Esophagus squamous epithelium (tissue), 5 donors: Measurements from ENCODE around the gene SHISA4. TPM values are rescaled to one million over a fixed set of nuclear protein-coding genes. Genes with fewer than 3 reads are reported as not detected.
A peak's percentile ranks its signal among the peaks of the same experiment; 100 is the strongest.

Experiments
- DNase-seq: peaks from one replicate; lab custom pipeline; 2025; lab: John Stamatoyannopoulos, UW
- H3K27ac ChIP-seq, 4 donors: fragments of 200-600 bp; sonication (generic); one replicate each; pipeline ENCODE4 v1.5.1; 2016 to 2019; ENCODE audit warnings: mild to moderate bottlenecking in 1 of 4
- H3K27me3 ChIP-seq, 4 donors: fragments of 200-600 bp; sonication (generic); 1 replicate in 3 of 4; 2 replicates in 1 of 4; pipeline versions ENCODE4 v1.5.1 to v1.6.0; 2017 to 2021; ENCODE audit warnings: antibody characterized with exemption in 1 of 4
- H3K36me3 ChIP-seq, 3 donors: fragments of 200-600 bp; sonication (generic); one replicate each; pipeline ENCODE4 v1.5.1; 2016 to 2019
- H3K4me1 ChIP-seq, 3 donors: fragments of 200-600 bp; sonication (generic); one replicate each; pipeline ENCODE4 v1.5.1; 2017 to 2019
- H3K4me3 ChIP-seq, 4 donors: fragments of 200-600 bp; sonication (generic); 1 replicate in 3 of 4; 2 replicates in 1 of 4; pipeline ENCODE4 v1.5.1; 2016 to 2019; ENCODE audit warnings: mild to moderate bottlenecking in 2 of 4, moderate library complexity in 1 of 4
- H3K9me3 ChIP-seq, 3 donors: fragments of 200-600 bp; sonication (generic); one replicate each; pipeline ENCODE4 v1.5.1; 2016 to 2019
- POLR2A ChIP-seq, 4 donors: fragments of 450-650 bp; IDR thresholded peaks; one replicate each; pipeline ENCODE4 v1.6.1; 2017; ENCODE audit warnings: antibody characterized with exemption in 4 of 4, mild to moderate bottlenecking in 4 of 4, moderate library complexity in 3 of 4
- WGBS, 2 donors: methylation state at CpG; one replicate each; pipeline ENCODE4 v1.1.5; 2018; 5-methylcytosine and 5-hydroxymethylcytosine counted together
- intact Hi-C: fragments of 100-400 bp; cut with DNase I; formaldehyde crosslinking; loops from one replicate; pipeline ENCODE4 v1.15.0; 2022
- total RNA-seq, 4 donors: library from RNA; depleted of rRNA; stranded (reverse); fragments of >200 nt; gene quantifications; one replicate each; pipeline ENCODE4 v1.1.0, GENCODE V29; 2016
- TF ChIP-seq, protein P1 (sequence below), 6 experiments: fragments of 450-650 bp in 4 of 6; fragments of 200-600 bp in 2 of 6; sonication (generic) in 2 of 6; IDR thresholded peaks; one replicate each; pipeline ENCODE4 v1.5.1; 2016 to 2019; ENCODE audit warnings: antibody characterized with exemption in 6 of 6, mild to moderate bottlenecking in 4 of 6, moderate library complexity in 4 of 6
- donor health status: DM: yes; HTN: yes; CAD: no.

SHISA4 gene
- total RNA-seq, 4 donors from 2014 or later, result 3.3 to 12.3 (median 5.6) TPM

DNA sequence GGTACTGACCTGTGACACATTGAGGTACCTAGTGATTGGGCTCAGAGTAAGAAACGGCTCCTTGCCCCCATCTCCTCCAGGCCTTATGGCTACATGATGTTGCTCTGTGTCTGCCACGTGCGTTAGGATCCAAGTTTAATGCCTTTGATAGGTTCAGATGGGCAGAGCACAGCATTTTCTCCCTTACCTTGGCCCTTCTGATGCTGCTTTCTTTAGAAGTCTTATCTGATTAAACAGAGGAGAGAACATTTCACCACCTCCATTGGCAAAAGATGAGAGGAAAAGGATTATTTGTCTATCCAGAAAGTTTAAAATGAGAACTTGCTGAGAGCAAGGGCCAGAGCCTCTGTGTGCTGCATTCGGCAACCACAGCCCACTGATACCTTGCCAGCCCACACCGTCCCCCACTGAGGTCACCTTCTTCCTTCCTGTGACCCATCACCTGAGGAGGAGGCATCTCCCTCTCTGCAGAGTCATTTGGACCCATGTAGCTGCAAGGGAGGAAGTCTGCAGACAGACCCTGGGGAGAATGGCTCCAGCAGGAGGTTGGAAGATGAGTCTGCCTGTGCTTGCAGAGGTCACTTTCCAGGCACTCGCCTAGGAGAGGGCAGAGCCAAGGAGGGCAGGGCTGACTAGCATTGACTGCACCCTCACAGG, 16.7 kb downstream of the SHISA4 start:
- no peak for DNase-seq
- 32 to 44% methylated on average over 6 of the region's 6 CpGs for WGBS, 2 donors
- TF ChIP-seq, protein P1, sequence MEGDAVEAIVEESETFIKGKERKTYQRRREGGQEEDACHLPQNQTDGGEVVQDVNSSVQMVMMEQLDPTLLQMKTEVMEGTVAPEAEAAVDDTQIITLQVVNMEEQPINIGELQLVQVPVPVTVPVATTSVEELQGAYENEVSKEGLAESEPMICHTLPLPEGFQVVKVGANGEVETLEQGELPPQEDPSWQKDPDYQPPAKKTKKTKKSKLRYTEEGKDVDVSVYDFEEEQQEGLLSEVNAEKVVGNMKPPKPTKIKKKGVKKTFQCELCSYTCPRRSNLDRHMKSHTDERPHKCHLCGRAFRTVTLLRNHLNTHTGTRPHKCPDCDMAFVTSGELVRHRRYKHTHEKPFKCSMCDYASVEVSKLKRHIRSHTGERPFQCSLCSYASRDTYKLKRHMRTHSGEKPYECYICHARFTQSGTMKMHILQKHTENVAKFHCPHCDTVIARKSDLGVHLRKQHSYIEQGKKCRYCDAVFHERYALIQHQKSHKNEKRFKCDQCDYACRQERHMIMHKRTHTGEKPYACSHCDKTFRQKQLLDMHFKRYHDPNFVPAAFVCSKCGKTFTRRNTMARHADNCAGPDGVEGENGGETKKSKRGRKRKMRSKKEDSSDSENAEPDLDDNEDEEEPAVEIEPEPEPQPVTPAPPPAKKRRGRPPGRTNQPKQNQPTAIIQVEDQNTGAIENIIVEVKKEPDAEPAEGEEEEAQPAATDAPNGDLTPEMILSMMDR (IDR thresholded peaks at IDR 0.05), result no peak
- no peak for TF ChIP-seq POLR2A (IDR thresholded peaks at IDR 0.05)

DNA sequence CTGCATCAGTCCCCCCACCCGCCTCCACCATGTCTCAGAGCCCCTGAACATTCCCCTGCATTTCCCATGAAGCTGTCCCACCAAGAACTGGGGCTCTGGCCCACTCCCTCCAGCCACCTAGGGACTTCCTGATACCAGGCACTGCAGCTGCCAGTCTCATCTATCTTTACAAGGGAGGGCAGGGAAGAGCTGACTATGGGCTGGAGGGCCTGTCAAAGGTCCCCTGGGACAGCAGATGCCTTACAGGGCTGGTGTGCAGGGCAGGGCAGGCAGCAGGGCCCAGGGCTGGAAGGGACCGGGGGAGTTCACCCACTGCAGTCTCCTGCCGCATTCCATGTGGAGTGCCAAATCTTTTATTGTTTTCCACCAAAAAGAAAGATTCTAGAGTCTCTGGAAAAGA, 17.6 kb downstream of the SHISA4 start:
- intact Hi-C loops, result no loop called here

More for the DNA sequence above, 16.7 kb downstream of the SHISA4 start:
- Histone ChIP-seq H3K27me3 (no peaks in the 10 kb centered on the region), H3K9me3 (no peaks in the 10 kb centered on the region), H3K4me1 (peaks cover 5 to 84% (median 45%) of the 10 kb centered on the region in 3 donors), H3K27ac (peak overlapping the region; percentile 67 to 91 (median 88)), H3K4me3 (no peak overlapping the region), H3K36me3 (no peaks in the 10 kb centered on the region)
- intact Hi-C loops, result no loop called here

DNA sequence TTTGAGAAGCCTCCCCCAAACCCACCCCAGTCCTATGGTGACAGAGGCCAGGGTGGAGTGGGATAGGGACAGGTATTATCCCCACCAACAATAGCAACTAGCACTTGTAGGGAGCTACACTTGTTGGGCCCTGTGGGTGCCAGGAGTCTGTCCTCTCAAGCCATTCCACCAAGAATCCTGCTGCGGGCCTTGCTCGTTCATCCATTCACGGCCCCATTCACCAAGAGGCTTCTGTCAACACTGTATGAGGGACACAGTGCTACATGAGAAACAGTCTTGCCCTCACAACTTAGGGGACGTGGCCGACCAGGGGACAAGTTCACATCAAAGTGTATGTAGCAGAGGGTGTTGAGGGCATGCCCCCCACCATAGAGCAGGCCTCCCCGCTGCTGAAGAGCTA, 18.9 kb downstream of the SHISA4 start:
- H3K4me1 ChIP-seq, result peaks cover 3 to 88% (median 45%) of the 10 kb centered on the region in 3 donors
- no peak overlapping the region for H3K4me3 ChIP-seq
- no peak for DNase-seq
- 63 to 100% methylated on average over 4 to 5 of the region's 6 CpGs for WGBS, 2 donors
- no peaks in the 10 kb centered on the region for H3K36me3 ChIP-seq
- peak overlapping the region; percentile 55 to 91 (median 88) for H3K27ac ChIP-seq
- TF ChIP-seq, protein P1 (IDR thresholded peaks at IDR 0.05), result no peak
- no peak for TF ChIP-seq POLR2A (IDR thresholded peaks at IDR 0.05)
- H3K27me3 ChIP-seq, result no peaks in the 10 kb centered on the region
- intact Hi-C loops, result no loop called here
- no peaks in the 10 kb centered on the region for H3K9me3 ChIP-seq

More for the DNA sequence above, 17.6 kb downstream of the SHISA4 start:
- TF ChIP-seq, protein P1 (IDR thresholded peaks at IDR 0.05), result no peak
- TF ChIP-seq POLR2A (IDR thresholded peaks at IDR 0.05), result no peak
- Histone ChIP-seq H3K4me1 (peaks cover 5 to 79% (median 45%) of the 10 kb centered on the region in 3 donors), H3K27me3 (no peaks in the 10 kb centered on the region), H3K4me3 (no peak overlapping the region), H3K27ac (peak overlapping the region; percentile 67 to 91 (median 88)), H3K36me3 (no peaks in the 10 kb centered on the region), H3K9me3 (no peaks in the 10 kb centered on the region)
- DNase-seq, result no peak
- 67 to 91% methylated on average over 3 of the region's 3 CpGs for WGBS, 2 donors

DNA sequence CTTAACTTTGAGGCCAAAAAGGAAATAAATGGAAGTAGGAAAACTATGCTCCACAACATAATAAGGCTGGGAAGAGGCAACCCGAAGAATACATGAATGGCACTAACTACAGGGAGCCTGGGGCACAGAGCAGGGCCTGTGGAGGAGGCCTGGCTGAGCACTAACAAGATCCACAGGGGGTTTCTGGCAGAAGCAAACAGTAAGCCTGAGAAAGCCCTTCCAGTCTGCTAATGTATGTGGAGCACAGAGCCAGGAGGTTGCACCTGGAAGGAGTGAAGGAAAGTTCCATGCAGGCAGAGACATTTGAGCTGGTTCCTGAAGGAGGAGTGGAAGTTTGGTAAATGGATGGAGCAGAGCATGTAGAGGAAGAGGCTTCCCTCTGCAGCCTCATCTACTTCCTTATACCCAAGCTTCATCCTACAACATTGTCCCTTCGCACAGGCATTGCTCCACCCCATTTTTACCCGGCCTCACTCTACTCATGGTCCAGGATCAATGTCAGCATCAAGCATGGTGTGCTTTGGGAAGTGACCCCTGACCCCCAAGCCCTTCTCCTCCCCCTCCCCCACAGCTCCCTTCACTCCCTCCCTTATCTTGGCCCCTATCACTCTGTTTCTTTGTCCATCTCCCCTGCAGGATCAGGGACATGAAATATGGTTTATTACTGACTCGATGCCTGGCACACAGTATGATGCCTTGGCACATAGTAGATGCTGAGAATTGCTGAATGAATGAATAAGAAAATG, 23.3 kb downstream of the SHISA4 start:
- DNase-seq, result no peak
- Histone ChIP-seq H3K4me3 (no peak overlapping the region), H3K27ac (peak overlapping the region; percentile 36 to 91 (median 78)), H3K36me3 (no peaks in the 10 kb centered on the region), H3K9me3 (no peaks in the 10 kb centered on the region), H3K4me1 (peaks cover 6 to 88% (median 16%) of the 10 kb centered on the region in 3 donors), H3K27me3 (no peaks in the 10 kb centered on the region)
- 71 to 78% methylated on average over 3 to 4 of the region's 4 CpGs for WGBS, 2 donors
- TF ChIP-seq, protein P1 (IDR thresholded peaks at IDR 0.05), result no peak
- no peak for TF ChIP-seq POLR2A (IDR thresholded peaks at IDR 0.05)
- intact Hi-C loops, result no loop called here

DNA sequence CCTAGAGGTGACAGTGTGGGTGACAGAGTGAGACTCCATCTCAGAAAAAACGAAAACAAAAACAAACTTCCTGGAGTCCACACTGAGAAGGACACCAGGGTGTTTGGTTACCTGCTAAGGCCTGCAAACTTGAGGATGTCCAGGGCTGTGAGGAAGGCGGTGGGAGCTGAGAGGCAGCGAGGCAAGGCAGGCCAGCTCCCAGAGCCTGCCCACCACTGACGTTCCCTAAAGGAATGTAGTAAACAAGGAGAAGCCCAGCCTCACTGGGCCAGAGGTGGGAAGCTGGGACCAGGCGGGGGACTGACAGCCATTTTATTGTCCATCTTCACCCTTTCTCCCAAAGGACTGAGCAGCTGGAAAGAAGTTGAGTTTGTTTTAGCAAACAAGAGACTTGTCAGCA, 24.1 kb downstream of the SHISA4 start:
- no peak for TF ChIP-seq POLR2A (IDR thresholded peaks at IDR 0.05)
- TF ChIP-seq, protein P1 (IDR thresholded peaks at IDR 0.05), result no peak
- no peaks in the 10 kb centered on the region for H3K36me3 ChIP-seq
- no peaks in the 10 kb centered on the region for H3K9me3 ChIP-seq
- H3K4me1 ChIP-seq, result peaks cover 9 to 90% (median 19%) of the 10 kb centered on the region in 3 donors
- H3K27me3 ChIP-seq, result no peaks in the 10 kb centered on the region
- no peak for DNase-seq
- WGBS, 2 donors, result 67 to 76% methylated on average over 5 of the region's 5 CpGs
- intact Hi-C loops, result no loop called here
- H3K27ac ChIP-seq, result peak overlapping the region; percentile 36 to 91 (median 78)
- no peak overlapping the region for H3K4me3 ChIP-seq
